Measurements from ENCODE around the gene TCEA3.

TCEA3 gene

GRCh38 chr1:23423415-23424292 is 894 bp downstream of the TCEA3 start:
- Histone ChIP-seq H3K36me3 (ENCODE audit: control insufficient read depth, insufficient read depth, low read length) (no peaks in the 10 kb centered on the region), H3K27ac (ENCODE audit: insufficient read depth, low read length, poor library complexity, severe bottlenecking) (peak overlapping the region; percentile 38), H3K4me1 (ENCODE audit: control insufficient read depth, insufficient read depth, low read length, poor library complexity, severe bottlenecking) (peaks cover 19% of the 10 kb centered on the region), H3K4me3 (ENCODE audit: insufficient read depth, low read depth, low read length, poor library complexity, severe bottlenecking) (peak overlapping the region; percentile 68), H3K27me3 (replicated peaks; ENCODE audit: control insufficient read depth, insufficient read depth, low read length, poor library complexity, severe bottlenecking) (no peaks in the 10 kb centered on the region), H3K9me3 (ENCODE audit: control insufficient read depth, low read length) (no peaks in the 10 kb centered on the region)
- no peak for DNase-seq

- peak overlapping the region; percentile 68 for H3K4me3 ChIP-seq (ENCODE audit: insufficient read depth, low read depth, low read length, poor library complexity, severe bottlenecking)
Measured at GRCh38 chr1:23422941-23423340, 1.6 kb downstream of the TCEA3 start.

GRCh38 chr1:23422241-23422877 is 2.2 kb downstream of the TCEA3 start:
- H3K4me1 ChIP-seq (ENCODE audit: control insufficient read depth, insufficient read depth, low read length, poor library complexity, severe bottlenecking), result peaks cover 19% of the 10 kb centered on the region
- H3K36me3 ChIP-seq (ENCODE audit: control insufficient read depth, insufficient read depth, low read length), result peaks cover 1% of the 10 kb centered on the region
- peak in 1 of 3 donors; percentile 16 for DNase-seq
- H3K27me3 ChIP-seq (replicated peaks; ENCODE audit: control insufficient read depth, insufficient read depth, low read length, poor library complexity, severe bottlenecking), result no peaks in the 10 kb centered on the region
- H3K4me3 ChIP-seq (ENCODE audit: insufficient read depth, low read depth, low read length, poor library complexity, severe bottlenecking), result peak overlapping the region; percentile 24
- no peaks in the 10 kb centered on the region for H3K9me3 ChIP-seq (ENCODE audit: control insufficient read depth, low read length)
- H3K27ac ChIP-seq (ENCODE audit: insufficient read depth, low read length, poor library complexity, severe bottlenecking), result no peak overlapping the region

More at GRCh38 chr1:23422941-23423340, 1.6 kb downstream of the TCEA3 start:
- no peaks in the 10 kb centered on the region for H3K27me3 ChIP-seq (replicated peaks; ENCODE audit: control insufficient read depth, insufficient read depth, low read length, poor library complexity, severe bottlenecking)
- H3K4me1 ChIP-seq (ENCODE audit: control insufficient read depth, insufficient read depth, low read length, poor library complexity, severe bottlenecking), result peaks cover 19% of the 10 kb centered on the region
- no peaks in the 10 kb centered on the region for H3K9me3 ChIP-seq (ENCODE audit: control insufficient read depth, low read length)
- DNase-seq, result no peak
- H3K27ac ChIP-seq (ENCODE audit: insufficient read depth, low read length, poor library complexity, severe bottlenecking), result peak overlapping the region; percentile 38
- no peaks in the 10 kb centered on the region for H3K36me3 ChIP-seq (ENCODE audit: control insufficient read depth, insufficient read depth, low read length)

GRCh38 chr1:23421753-23422240 is 2.8 kb downstream of the TCEA3 start:
- H3K27ac ChIP-seq (ENCODE audit: insufficient read depth, low read length, poor library complexity, severe bottlenecking), result no peak overlapping the region
- H3K36me3 ChIP-seq (ENCODE audit: control insufficient read depth, insufficient read depth, low read length), result peaks cover 7% of the 10 kb centered on the region
- no peak for DNase-seq
- peaks cover 19% of the 10 kb centered on the region for H3K4me1 ChIP-seq (ENCODE audit: control insufficient read depth, insufficient read depth, low read length, poor library complexity, severe bottlenecking)
- no peaks in the 10 kb centered on the region for H3K27me3 ChIP-seq (replicated peaks; ENCODE audit: control insufficient read depth, insufficient read depth, low read length, poor library complexity, severe bottlenecking)
- no peak overlapping the region for H3K4me3 ChIP-seq (ENCODE audit: insufficient read depth, low read depth, low read length, poor library complexity, severe bottlenecking)
- no peaks in the 10 kb centered on the region for H3K9me3 ChIP-seq (ENCODE audit: control insufficient read depth, low read length)

DNA sequence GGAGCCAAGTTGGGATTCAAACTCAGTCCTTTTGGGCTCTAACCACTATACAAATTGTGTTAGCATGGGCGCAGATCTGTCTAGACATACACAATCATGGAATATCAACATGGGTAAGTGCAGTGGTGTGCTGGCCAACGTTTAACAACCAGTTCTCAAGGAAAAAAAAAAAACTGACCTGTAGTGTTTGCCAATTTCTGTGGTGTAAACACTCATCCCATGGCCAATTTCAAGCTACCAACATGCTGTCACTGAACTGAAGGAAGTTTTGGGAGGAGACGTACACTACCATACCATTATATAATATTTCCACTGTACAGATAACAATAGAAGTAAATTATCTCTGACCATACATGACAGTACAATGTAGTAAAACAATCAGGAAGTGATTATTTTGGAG is 3.2 kb downstream of the TCEA3 start:
- H3K4me1 ChIP-seq (ENCODE audit: control insufficient read depth, insufficient read depth, low read length, poor library complexity, severe bottlenecking), result peaks cover 19% of the 10 kb centered on the region
- DNase-seq, result no peak

DNA sequence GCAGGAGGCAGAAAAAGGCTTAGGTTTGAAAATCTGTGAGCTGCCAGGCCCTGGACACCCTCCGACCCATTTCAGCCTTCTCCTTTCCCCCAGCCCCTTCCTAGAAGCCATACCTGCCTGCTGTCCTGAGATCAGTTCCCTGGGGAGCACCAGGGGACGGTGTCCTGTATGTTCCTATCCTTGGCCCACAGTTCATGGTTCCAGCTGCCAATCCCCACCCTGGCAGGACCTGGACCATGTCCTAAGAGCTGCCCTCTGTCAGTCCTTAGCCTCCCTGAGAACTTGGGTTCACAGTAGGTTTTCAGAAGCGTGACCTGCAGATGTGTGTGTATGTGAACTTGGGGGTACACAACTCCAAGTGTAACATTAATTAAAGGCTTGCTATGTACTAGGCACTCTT is 3.8 kb downstream of the TCEA3 start:
- peaks cover 19% of the 10 kb centered on the region for H3K4me1 ChIP-seq (ENCODE audit: control insufficient read depth, insufficient read depth, low read length, poor library complexity, severe bottlenecking)
- no peak for DNase-seq
- H3K36me3 ChIP-seq (ENCODE audit: control insufficient read depth, insufficient read depth, low read length), result peaks cover 10% of the 10 kb centered on the region
- H3K27me3 ChIP-seq (replicated peaks; ENCODE audit: control insufficient read depth, insufficient read depth, low read length, poor library complexity, severe bottlenecking), result no peaks in the 10 kb centered on the region
- no peak overlapping the region for H3K4me3 ChIP-seq (ENCODE audit: insufficient read depth, low read depth, low read length, poor library complexity, severe bottlenecking)
- H3K27ac ChIP-seq (ENCODE audit: insufficient read depth, low read length, poor library complexity, severe bottlenecking), result no peak overlapping the region
- H3K9me3 ChIP-seq (ENCODE audit: control insufficient read depth, low read length), result no peaks in the 10 kb centered on the region

More for the DNA sequence above, 3.2 kb downstream of the TCEA3 start:
- Histone ChIP-seq H3K27me3 (replicated peaks; ENCODE audit: control insufficient read depth, insufficient read depth, low read length, poor library complexity, severe bottlenecking) (no peaks in the 10 kb centered on the region), H3K9me3 (ENCODE audit: control insufficient read depth, low read length) (no peaks in the 10 kb centered on the region), H3K27ac (ENCODE audit: insufficient read depth, low read length, poor library complexity, severe bottlenecking) (no peak overlapping the region), H3K4me3 (ENCODE audit: insufficient read depth, low read depth, low read length, poor library complexity, severe bottlenecking) (no peak overlapping the region), H3K36me3 (ENCODE audit: control insufficient read depth, insufficient read depth, low read length) (peaks cover 10% of the 10 kb centered on the region)

DNA sequence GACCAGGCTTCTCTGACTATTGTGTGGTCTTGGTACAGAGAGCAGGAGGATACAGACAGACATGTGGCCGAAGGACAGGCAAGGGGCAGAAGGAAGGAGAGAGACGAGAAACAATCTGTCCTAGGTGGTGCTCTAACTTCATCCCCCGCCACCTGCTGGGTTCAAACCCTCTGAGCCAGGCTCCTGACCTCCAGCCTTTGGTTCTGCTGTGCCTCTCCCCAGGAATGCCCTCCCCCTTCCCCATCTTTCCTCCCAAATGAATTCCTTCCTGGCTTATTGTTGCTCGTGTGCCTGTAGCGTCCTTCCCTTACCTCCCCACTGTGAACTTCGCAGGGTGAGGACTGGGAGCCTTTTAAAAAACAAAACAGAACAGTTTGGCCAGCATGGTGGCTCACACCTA is 5.4 kb downstream of the TCEA3 start:
- Histone ChIP-seq H3K36me3 (ENCODE audit: control insufficient read depth, insufficient read depth, low read length) (peaks cover 10% of the 10 kb centered on the region), H3K9me3 (ENCODE audit: control insufficient read depth, low read length) (no peaks in the 10 kb centered on the region), H3K27me3 (replicated peaks; ENCODE audit: control insufficient read depth, insufficient read depth, low read length, poor library complexity, severe bottlenecking) (no peaks in the 10 kb centered on the region), H3K4me3 (ENCODE audit: insufficient read depth, low read depth, low read length, poor library complexity, severe bottlenecking) (no peak overlapping the region), H3K4me1 (ENCODE audit: control insufficient read depth, insufficient read depth, low read length, poor library complexity, severe bottlenecking) (peaks cover 19% of the 10 kb centered on the region), H3K27ac (ENCODE audit: insufficient read depth, low read length, poor library complexity, severe bottlenecking) (no peak overlapping the region)
- no peak for DNase-seq

- H3K27me3 ChIP-seq (replicated peaks; ENCODE audit: control insufficient read depth, insufficient read depth, low read length, poor library complexity, severe bottlenecking), result no peaks in the 10 kb centered on the region
- no peak overlapping the region for H3K4me3 ChIP-seq (ENCODE audit: insufficient read depth, low read depth, low read length, poor library complexity, severe bottlenecking)
- no peaks in the 10 kb centered on the region for H3K9me3 ChIP-seq (ENCODE audit: control insufficient read depth, low read length)
- H3K27ac ChIP-seq (ENCODE audit: insufficient read depth, low read length, poor library complexity, severe bottlenecking), result no peak overlapping the region
- peaks cover 10% of the 10 kb centered on the region for H3K36me3 ChIP-seq (ENCODE audit: control insufficient read depth, insufficient read depth, low read length)
- peaks cover 8% of the 10 kb centered on the region for H3K4me1 ChIP-seq (ENCODE audit: control insufficient read depth, insufficient read depth, low read length, poor library complexity, severe bottlenecking)
- no peak for DNase-seq
Measured at GRCh38 chr1:23417570-23417969, 7.0 kb downstream of the TCEA3 start.

DNA sequence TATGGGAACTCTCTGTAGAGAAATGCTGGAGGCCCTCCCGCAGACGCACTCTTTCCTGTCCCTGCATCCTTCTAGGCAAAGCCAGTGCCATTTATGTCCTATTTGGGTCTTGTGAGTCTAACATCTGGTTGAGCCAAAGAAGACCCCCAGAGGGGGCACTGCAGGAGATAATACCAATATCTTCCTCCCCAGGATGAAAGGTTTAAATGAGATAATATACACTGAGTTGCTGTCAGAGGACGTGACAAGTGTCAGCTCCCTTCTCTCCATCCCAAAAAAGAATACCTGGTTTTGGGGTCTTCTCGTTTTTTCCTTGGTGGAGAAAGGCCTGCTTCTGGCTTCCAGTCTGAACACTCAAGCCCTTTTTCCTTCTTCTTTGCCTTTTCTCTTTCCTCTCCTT is 7.6 kb downstream of the TCEA3 start:
- no peak overlapping the region for H3K4me3 ChIP-seq (ENCODE audit: insufficient read depth, low read depth, low read length, poor library complexity, severe bottlenecking)
- H3K27ac ChIP-seq (ENCODE audit: insufficient read depth, low read length, poor library complexity, severe bottlenecking), result no peak overlapping the region
- H3K9me3 ChIP-seq (ENCODE audit: control insufficient read depth, low read length), result no peaks in the 10 kb centered on the region
- peaks cover 2% of the 10 kb centered on the region for H3K4me1 ChIP-seq (ENCODE audit: control insufficient read depth, insufficient read depth, low read length, poor library complexity, severe bottlenecking)
- peaks cover 10% of the 10 kb centered on the region for H3K36me3 ChIP-seq (ENCODE audit: control insufficient read depth, insufficient read depth, low read length)
- DNase-seq, result no peak
- no peaks in the 10 kb centered on the region for H3K27me3 ChIP-seq (replicated peaks; ENCODE audit: control insufficient read depth, insufficient read depth, low read length, poor library complexity, severe bottlenecking)

- no peak overlapping the region for H3K4me3 ChIP-seq (ENCODE audit: insufficient read depth, low read depth, low read length, poor library complexity, severe bottlenecking)
- H3K27ac ChIP-seq (ENCODE audit: insufficient read depth, low read length, poor library complexity, severe bottlenecking), result no peak overlapping the region
- H3K4me1 ChIP-seq (ENCODE audit: control insufficient read depth, insufficient read depth, low read length, poor library complexity, severe bottlenecking), result peaks cover 4% of the 10 kb centered on the region
- no peaks in the 10 kb centered on the region for H3K9me3 ChIP-seq (ENCODE audit: control insufficient read depth, low read length)
- H3K27me3 ChIP-seq (replicated peaks; ENCODE audit: control insufficient read depth, insufficient read depth, low read length, poor library complexity, severe bottlenecking), result no peaks in the 10 kb centered on the region
- H3K36me3 ChIP-seq (ENCODE audit: control insufficient read depth, insufficient read depth, low read length), result no peaks in the 10 kb centered on the region
- no peak for DNase-seq
Measured at GRCh38 chr1:23408797-23409290, 15.7 kb downstream of the TCEA3 start.

Data from effector memory CD4-positive, alpha-beta T cell (primary cell).